ENCODE measurements around the gene TMEM109.

Gene TMEM109

GRCh38 chr11:60934790-60935605 lies 21.0 kb downstream of the TMEM109 start:
- Histone ChIP-seq H3K79me2 (ENCODE audit: insufficient read depth, low read length) (no peaks in the 10 kb centered on the region), H3K9me2 (replicated peaks; ENCODE audit: low read depth, low read length) (no peaks in the 10 kb centered on the region), H3K36me3 (ENCODE audit: insufficient read depth, low read length) (no peaks in the 10 kb centered on the region), H3K9ac (ENCODE audit: low read depth, low read length, poor library complexity, severe bottlenecking) (no peak overlapping the region), H3K4me3 (ENCODE audit: low read length, poor library complexity, severe bottlenecking) (no peak overlapping the region), H3K4me1 (ENCODE audit: insufficient read depth, low read length, poor library complexity, severe bottlenecking) (no peaks in the 10 kb centered on the region), H3K4me2 (ENCODE audit: low read depth, low read length, poor library complexity, severe bottlenecking) (no peak overlapping the region), H3K27me3 (ENCODE audit: insufficient read depth, low read length, poor library complexity, severe bottlenecking) (no peaks in the 10 kb centered on the region), H2AFZ (ENCODE audit: low read length) (no peak overlapping the region), H4K20me1 (ENCODE audit: insufficient read depth, low read length, poor library complexity, severe bottlenecking) (no peaks in the 10 kb centered on the region), H3K9me3 (ENCODE audit: insufficient read depth, low read depth, low read length) (no peaks in the 10 kb centered on the region), H3F3A (ENCODE audit: low read depth) (no peaks in the 10 kb centered on the region)
- TF ChIP-seq CTCF (conservative IDR thresholded peaks at IDR 0.05; ENCODE audit: low read length) (no peak), EZH2phosphoT487 (IDR thresholded peaks at IDR 0.05; ENCODE audit: borderline replicate concordance) (no peak)

GRCh38 chr11:60935676-60936442 lies 21.9 kb downstream of the TMEM109 start:
- Histone ChIP-seq H3K27me3 (ENCODE audit: insufficient read depth, low read length, poor library complexity, severe bottlenecking) (no peaks in the 10 kb centered on the region), H3K4me2 (ENCODE audit: low read depth, low read length, poor library complexity, severe bottlenecking) (no peak overlapping the region), H3F3A (ENCODE audit: low read depth) (no peaks in the 10 kb centered on the region), H3K79me2 (ENCODE audit: insufficient read depth, low read length) (no peaks in the 10 kb centered on the region), H3K36me3 (ENCODE audit: insufficient read depth, low read length) (no peaks in the 10 kb centered on the region), H3K9me2 (replicated peaks; ENCODE audit: low read depth, low read length) (no peaks in the 10 kb centered on the region), H3K9me3 (ENCODE audit: insufficient read depth, low read depth, low read length) (no peaks in the 10 kb centered on the region), H3K4me3 (ENCODE audit: low read length, poor library complexity, severe bottlenecking) (no peak overlapping the region), H3K4me1 (ENCODE audit: insufficient read depth, low read length, poor library complexity, severe bottlenecking) (no peaks in the 10 kb centered on the region), H4K20me1 (ENCODE audit: insufficient read depth, low read length, poor library complexity, severe bottlenecking) (no peaks in the 10 kb centered on the region), H2AFZ (ENCODE audit: low read length) (no peak overlapping the region), H3K9ac (ENCODE audit: low read depth, low read length, poor library complexity, severe bottlenecking) (no peak overlapping the region)
- no peak for TF ChIP-seq EZH2phosphoT487 (IDR thresholded peaks at IDR 0.05; ENCODE audit: borderline replicate concordance)
- TF ChIP-seq CTCF (conservative IDR thresholded peaks at IDR 0.05; ENCODE audit: low read length): no peak

- Histone ChIP-seq H3K4me2 (ENCODE audit: low read depth, low read length, poor library complexity, severe bottlenecking) (no peak overlapping the region), H3K4me1 (ENCODE audit: insufficient read depth, low read length, poor library complexity, severe bottlenecking) (no peaks in the 10 kb centered on the region), H3K36me3 (ENCODE audit: insufficient read depth, low read length) (no peaks in the 10 kb centered on the region)
Observed at GRCh38 chr11:60936467-60937143, 22.6 kb downstream of the TMEM109 start.

More at GRCh38 chr11:60936467-60937143, 22.6 kb downstream of the TMEM109 start:
- Histone ChIP-seq H3K9me3 (ENCODE audit: insufficient read depth, low read depth, low read length) (no peaks in the 10 kb centered on the region), H3K4me3 (ENCODE audit: low read length, poor library complexity, severe bottlenecking) (no peak overlapping the region), H3K79me2 (ENCODE audit: insufficient read depth, low read length) (no peaks in the 10 kb centered on the region), H3K9ac (ENCODE audit: low read depth, low read length, poor library complexity, severe bottlenecking) (no peak overlapping the region), H4K20me1 (ENCODE audit: insufficient read depth, low read length, poor library complexity, severe bottlenecking) (no peaks in the 10 kb centered on the region), H3K27me3 (ENCODE audit: insufficient read depth, low read length, poor library complexity, severe bottlenecking) (no peaks in the 10 kb centered on the region), H3K9me2 (replicated peaks; ENCODE audit: low read depth, low read length) (no peaks in the 10 kb centered on the region), H2AFZ (ENCODE audit: low read length) (no peak overlapping the region), H3F3A (ENCODE audit: low read depth) (no peaks in the 10 kb centered on the region)
- TF ChIP-seq EZH2phosphoT487 (IDR thresholded peaks at IDR 0.05; ENCODE audit: borderline replicate concordance) (no peak), CTCF (conservative IDR thresholded peaks at IDR 0.05; ENCODE audit: low read length) (no peak)
